ENCODE measurements around the gene CYS1. TPM values are rescaled to one million over a fixed set of nuclear protein-coding genes. Genes with fewer than 3 reads are reported as not detected.

The CYS1 gene
- total RNA-seq, 1 experiment from 2014 or later = 1.2 TPM

- no peak for TF ChIP-seq STAT6 (CRISPR knock-in tag; conservative IDR thresholded peaks at IDR 0.05; ENCODE audit: low read depth)
Observed at GRCh38 chr2:10103179-10103578, 23.0 kb upstream of the CYS1 start (continued).

- TF ChIP-seq FOXP1 (CRISPR knock-in tag; IDR thresholded peaks at IDR 0.05; ENCODE audit: borderline replicate concordance) = no peak
- TF ChIP-seq GABPB1 (CRISPR knock-in tag; IDR thresholded peaks at IDR 0.05) = no peak
- no peak for TF ChIP-seq ATF6 (CRISPR knock-in tag; IDR thresholded peaks at IDR 0.05)
- TF ChIP-seq PRDM15 (CRISPR knock-in tag; IDR thresholded peaks at IDR 0.05) = no peak
- no peak for TF ChIP-seq ATF1 (CRISPR knock-in tag; IDR thresholded peaks at IDR 0.05)
- TF ChIP-seq CREM (CRISPR knock-in tag; IDR thresholded peaks at IDR 0.05) = no peak
- TF ChIP-seq ZNF281 (CRISPR knock-in tag; IDR thresholded peaks at IDR 0.05) = no peak
- TF ChIP-seq ATF2 (CRISPR knock-in tag; IDR thresholded peaks at IDR 0.05; ENCODE audit: borderline replicate concordance, low read depth) = no peak
- no peak for TF ChIP-seq ZBTB21 (CRISPR knock-in tag; IDR thresholded peaks at IDR 0.05; ENCODE audit: borderline replicate concordance)
- no peak for TF ChIP-seq CDX4 (CRISPR knock-in tag; IDR thresholded peaks at IDR 0.05; ENCODE audit: borderline replicate concordance)
- TF ChIP-seq ETV6 (CRISPR knock-in tag; IDR thresholded peaks at IDR 0.05) = no peak
Observed at GRCh38 chr2:10101491-10101890, 21.3 kb upstream of the CYS1 start.

More at GRCh38 chr2:10101491-10101890, 21.3 kb upstream of the CYS1 start:
- Mint-ChIP-seq H3K36me3 (peaks cover 5% of the 10 kb centered on the region), H3K27ac (no peak overlapping the region), H3K4me1 (peaks cover 10% of the 10 kb centered on the region), H3K9me3 (peaks cover 7% of the 10 kb centered on the region), H3K27me3 (ENCODE audit: low read depth) (no peaks in the 10 kb centered on the region), H3K4me3 (no peak overlapping the region)
- DNase-seq (ENCODE audit: low spot score) (no peak), ATAC-seq (no peak)
- POLR2A ChIA-PET = no interaction called here
- CTCF ChIA-PET = interaction anchor here (0.9 to 1.7 kb wide), 2 partner anchors 29 to 53 kb away, joined by 6 to 10 read pairs; no protein-coding TSS in a partner anchor
